ENCODE measurements around the gene DDC. TPM values are rescaled to one million over a fixed set of nuclear protein-coding genes. Genes with fewer than 3 reads are reported as not detected.

DDC gene
- total RNA-seq, 1 donor from 2014 or later = not detected

DNA sequence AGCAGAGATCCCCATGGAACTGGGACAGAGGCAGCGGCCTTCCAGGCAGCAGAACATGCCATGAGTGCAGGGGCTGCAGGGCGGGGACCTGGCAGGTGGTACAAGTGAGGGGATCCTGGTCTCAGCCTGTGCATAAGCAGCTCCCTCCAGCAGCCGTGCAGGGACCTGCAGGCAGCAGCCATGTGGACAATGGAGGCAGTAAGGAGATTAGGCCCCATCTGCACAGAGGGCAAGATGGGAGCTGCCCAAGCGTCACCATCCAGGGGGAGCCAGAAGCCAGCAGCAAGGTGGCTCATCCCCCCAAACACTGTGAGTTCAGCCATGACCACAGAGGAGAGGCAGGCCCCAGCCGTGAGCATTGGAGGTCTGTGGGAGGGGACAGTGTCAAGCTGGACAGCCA lies 3.1 kb downstream of the DDC start:
- no peaks in the 10 kb centered on the region for H3K9me3 Mint-ChIP-seq (ENCODE audit: low read depth)
- peaks cover 61% of the 10 kb centered on the region for H3K27me3 Mint-ChIP-seq (ENCODE audit: low read depth)
- H3K4me3 Mint-ChIP-seq (ENCODE audit: unreplicated experiment) = no peak overlapping the region
- H3K27ac Mint-ChIP-seq (ENCODE audit: unreplicated experiment) = no peak overlapping the region
- no peak for DNase-seq (ENCODE audit: low spot score)
- no peaks in the 10 kb centered on the region for H3K36me3 Mint-ChIP-seq (ENCODE audit: low read depth)
- TF ChIP-seq, protein P1, sequence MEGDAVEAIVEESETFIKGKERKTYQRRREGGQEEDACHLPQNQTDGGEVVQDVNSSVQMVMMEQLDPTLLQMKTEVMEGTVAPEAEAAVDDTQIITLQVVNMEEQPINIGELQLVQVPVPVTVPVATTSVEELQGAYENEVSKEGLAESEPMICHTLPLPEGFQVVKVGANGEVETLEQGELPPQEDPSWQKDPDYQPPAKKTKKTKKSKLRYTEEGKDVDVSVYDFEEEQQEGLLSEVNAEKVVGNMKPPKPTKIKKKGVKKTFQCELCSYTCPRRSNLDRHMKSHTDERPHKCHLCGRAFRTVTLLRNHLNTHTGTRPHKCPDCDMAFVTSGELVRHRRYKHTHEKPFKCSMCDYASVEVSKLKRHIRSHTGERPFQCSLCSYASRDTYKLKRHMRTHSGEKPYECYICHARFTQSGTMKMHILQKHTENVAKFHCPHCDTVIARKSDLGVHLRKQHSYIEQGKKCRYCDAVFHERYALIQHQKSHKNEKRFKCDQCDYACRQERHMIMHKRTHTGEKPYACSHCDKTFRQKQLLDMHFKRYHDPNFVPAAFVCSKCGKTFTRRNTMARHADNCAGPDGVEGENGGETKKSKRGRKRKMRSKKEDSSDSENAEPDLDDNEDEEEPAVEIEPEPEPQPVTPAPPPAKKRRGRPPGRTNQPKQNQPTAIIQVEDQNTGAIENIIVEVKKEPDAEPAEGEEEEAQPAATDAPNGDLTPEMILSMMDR (IDR thresholded peaks at IDR 0.05) = no peak
- H3K4me1 Mint-ChIP-seq (ENCODE audit: low read depth) = no peaks in the 10 kb centered on the region

DNA sequence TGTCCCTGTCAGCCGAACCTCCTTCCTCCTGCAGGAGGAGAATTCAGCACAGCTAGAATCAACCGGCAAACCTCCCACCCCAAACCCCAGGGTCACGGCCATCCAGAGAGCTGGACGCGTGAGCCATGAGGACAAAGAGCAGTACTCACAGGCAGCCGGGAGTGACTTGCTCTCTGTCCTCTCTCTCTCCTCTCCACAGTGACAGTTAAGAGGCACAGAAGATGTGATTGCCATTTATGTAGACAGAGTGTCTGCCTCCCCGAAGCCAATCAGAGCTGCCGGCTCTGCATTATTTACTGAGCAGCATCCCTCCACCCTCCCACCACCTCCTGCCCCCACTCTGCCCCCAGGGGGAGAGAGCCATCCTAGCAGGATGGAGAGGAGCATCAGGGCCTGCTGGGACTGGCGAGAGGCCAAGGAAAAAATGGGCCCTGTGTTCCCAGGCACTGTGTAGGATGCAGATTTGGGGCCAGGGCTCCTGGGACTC lies 4.3 kb downstream of the DDC start:
- H3K27ac Mint-ChIP-seq (ENCODE audit: unreplicated experiment) = no peak overlapping the region
- H3K36me3 Mint-ChIP-seq (ENCODE audit: low read depth) = no peaks in the 10 kb centered on the region
- no peaks in the 10 kb centered on the region for H3K4me1 Mint-ChIP-seq (ENCODE audit: low read depth)
- H3K27me3 Mint-ChIP-seq (ENCODE audit: low read depth) = peaks cover 66% of the 10 kb centered on the region
- no peaks in the 10 kb centered on the region for H3K9me3 Mint-ChIP-seq (ENCODE audit: low read depth)
- H3K4me3 Mint-ChIP-seq (ENCODE audit: unreplicated experiment) = no peak overlapping the region
- no peak for DNase-seq (ENCODE audit: low spot score)
- TF ChIP-seq, protein P1 (IDR thresholded peaks at IDR 0.05) = no peak

DNA sequence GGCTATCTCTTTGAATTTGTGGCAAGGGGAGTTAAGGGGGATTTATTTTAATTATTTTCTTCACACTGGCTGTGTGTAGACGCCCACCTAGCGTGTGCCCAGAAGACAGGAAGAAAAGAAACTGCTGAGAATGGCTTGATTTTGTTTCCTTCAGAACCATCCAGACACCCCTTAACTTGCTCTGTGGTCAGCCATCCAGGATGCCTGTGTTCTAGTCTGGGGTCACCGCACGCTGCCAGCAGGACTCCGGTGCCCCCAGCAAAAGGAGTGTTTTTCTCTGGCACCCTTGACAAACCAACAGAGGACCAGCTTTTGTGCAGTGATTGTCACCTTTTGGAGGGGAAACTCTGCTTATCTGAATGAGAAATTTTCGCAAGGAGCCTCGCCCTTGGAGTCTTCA lies 5.3 kb downstream of the DDC start:
- no peaks in the 10 kb centered on the region for H3K36me3 Mint-ChIP-seq (ENCODE audit: low read depth)
- no peaks in the 10 kb centered on the region for H3K4me1 Mint-ChIP-seq (ENCODE audit: low read depth)
- no peak for DNase-seq (ENCODE audit: low spot score)
- H3K4me3 Mint-ChIP-seq (ENCODE audit: unreplicated experiment) = no peak overlapping the region
- TF ChIP-seq, protein P1 (IDR thresholded peaks at IDR 0.05) = no peak
- H3K9me3 Mint-ChIP-seq (ENCODE audit: low read depth) = no peaks in the 10 kb centered on the region
- peaks cover 62% of the 10 kb centered on the region for H3K27me3 Mint-ChIP-seq (ENCODE audit: low read depth)
- no peak overlapping the region for H3K27ac Mint-ChIP-seq (ENCODE audit: unreplicated experiment)

DNA sequence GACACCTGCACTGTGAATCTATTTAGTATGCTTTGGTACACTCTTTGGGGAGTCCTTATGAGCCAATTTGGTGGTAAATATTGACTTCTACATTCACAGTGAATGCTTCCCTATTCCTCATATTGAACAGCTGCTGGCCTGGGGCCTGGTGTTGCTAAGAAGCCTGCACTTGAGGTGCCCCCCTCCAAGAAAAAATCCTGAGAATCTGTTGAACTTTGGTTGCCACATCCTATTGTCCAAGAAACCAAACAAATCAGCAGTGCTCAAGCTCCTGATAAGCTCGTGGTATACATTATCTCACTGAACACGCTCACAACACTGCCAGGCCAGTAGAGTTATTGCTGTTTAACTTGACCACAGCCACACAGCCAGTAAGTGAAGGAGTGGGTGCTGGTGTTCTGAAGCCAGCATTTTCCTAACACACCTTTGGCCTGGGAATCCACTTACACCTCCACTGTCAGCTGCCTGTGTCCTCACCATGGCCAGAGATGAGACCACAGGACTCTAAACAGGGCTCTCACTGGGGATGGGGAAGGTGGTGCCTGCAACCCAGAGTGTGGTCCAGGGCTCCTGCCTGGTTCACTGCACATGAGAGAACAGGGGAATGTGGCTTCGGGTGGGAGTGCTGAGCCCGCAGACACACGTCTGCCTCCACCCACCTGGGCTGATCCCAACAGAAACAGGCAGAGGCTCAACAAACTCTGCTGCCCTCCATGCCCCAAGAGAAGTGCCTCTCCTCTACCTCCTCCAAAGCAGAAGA lies 6.7 kb downstream of the DDC start:
- peaks cover 51% of the 10 kb centered on the region for H3K27me3 Mint-ChIP-seq (ENCODE audit: low read depth)
- H3K9me3 Mint-ChIP-seq (ENCODE audit: low read depth) = no peaks in the 10 kb centered on the region
- no peaks in the 10 kb centered on the region for H3K4me1 Mint-ChIP-seq (ENCODE audit: low read depth)
- H3K27ac Mint-ChIP-seq (ENCODE audit: unreplicated experiment) = no peak overlapping the region
- TF ChIP-seq, protein P1 (IDR thresholded peaks at IDR 0.05) = no peak
- no peak overlapping the region for H3K4me3 Mint-ChIP-seq (ENCODE audit: unreplicated experiment)
- H3K36me3 Mint-ChIP-seq (ENCODE audit: low read depth) = no peaks in the 10 kb centered on the region
- DNase-seq (ENCODE audit: low spot score) = no peak

DNA sequence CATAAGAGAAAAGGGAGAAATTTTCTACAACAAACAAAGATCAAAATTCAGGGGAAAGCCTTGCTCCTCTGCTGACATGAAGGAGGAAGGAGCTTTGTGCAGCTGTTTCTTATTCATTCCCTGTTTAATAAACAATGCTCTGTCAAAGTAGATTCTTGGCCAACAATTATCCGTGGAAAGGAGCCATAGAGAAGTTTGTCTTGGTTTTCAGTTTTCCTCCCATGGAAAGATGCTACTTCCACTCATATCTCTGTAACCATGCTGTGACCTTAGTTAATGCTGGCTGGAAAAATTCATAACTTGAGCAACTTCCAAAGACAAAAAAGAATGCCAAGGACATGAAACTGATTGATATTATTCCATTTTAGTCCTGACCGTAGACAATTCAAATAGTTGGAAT lies 8.1 kb downstream of the DDC start:
- peaks cover 57% of the 10 kb centered on the region for H3K27me3 Mint-ChIP-seq (ENCODE audit: low read depth)
- H3K4me1 Mint-ChIP-seq (ENCODE audit: low read depth) = no peaks in the 10 kb centered on the region
- H3K27ac Mint-ChIP-seq (ENCODE audit: unreplicated experiment) = no peak overlapping the region
- H3K4me3 Mint-ChIP-seq (ENCODE audit: unreplicated experiment) = no peak overlapping the region
- no peaks in the 10 kb centered on the region for H3K9me3 Mint-ChIP-seq (ENCODE audit: low read depth)
- no peaks in the 10 kb centered on the region for H3K36me3 Mint-ChIP-seq (ENCODE audit: low read depth)
- no peak for DNase-seq (ENCODE audit: low spot score)
- TF ChIP-seq, protein P1 (IDR thresholded peaks at IDR 0.05) = no peak
